Activated CD8-positive, alpha-beta memory T cell treated with anti-CD3 and anti-CD28 coated beads for 4 hours (primary cell): ENCODE measurements around the gene TGFBR2.
"Not testable (repeated sequence)": the region's sequence is repeated elsewhere in the genome, so short reads cannot be mapped to it uniquely, and the experiment has no call there.

Source experiments
- DNase-seq, 2 donors: peaks; one replicate each; pipeline ENCODE4 v3.0.0-alpha.2; 2020; ENCODE audit warnings: low read depth in 2 of 2

TGFBR2 gene

DNA sequence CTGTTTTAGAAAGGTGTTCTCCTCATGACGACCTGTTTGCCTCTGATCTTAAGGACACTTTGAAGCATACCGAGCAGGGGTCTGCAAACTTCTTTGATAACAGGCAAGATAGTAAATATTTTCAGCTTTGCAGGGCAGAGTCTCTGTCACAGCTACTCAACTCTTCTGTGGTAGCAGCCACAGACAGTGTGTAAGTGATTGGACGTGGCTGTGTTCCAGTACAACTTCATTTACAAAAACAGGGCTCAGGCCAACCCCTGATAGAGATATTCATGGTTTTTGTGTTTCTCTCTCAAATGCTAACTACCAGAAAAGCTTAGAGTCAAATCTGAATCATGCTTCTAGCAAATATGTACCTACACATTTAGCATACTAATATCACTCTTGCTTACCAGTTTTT is 51.5 kb downstream of the TGFBR2 start:
- no peak for DNase-seq

GRCh38 chr3:30658328-30659052 is 52.1 kb downstream of the TGFBR2 start:
- no peak for DNase-seq

GRCh38 chr3:30659270-30660130 is 53.1 kb downstream of the TGFBR2 start:
- DNase-seq = no peak

- no peak for DNase-seq
These were observed 53.7 kb downstream of the TGFBR2 start for GRCh38 chr3:30660136-30660535.

DNA sequence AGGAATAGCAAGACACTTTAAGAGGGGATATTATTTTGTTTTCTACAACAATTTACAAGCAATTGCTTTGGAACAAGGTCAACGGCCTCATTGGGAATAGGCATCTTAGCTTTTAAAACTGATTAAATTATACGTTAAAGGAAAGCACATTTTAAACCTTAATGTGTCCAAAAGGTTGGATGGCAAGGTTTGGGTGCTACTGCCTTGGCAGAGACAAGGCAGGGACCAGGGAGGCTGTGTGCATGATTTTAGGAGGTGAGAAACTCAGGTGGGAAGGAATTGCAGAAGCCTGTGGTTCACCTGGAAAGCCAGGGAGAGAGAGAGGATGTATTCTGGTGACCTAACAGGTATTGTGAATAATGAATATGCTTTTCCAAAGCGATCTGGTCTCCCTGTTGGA is 54.3 kb downstream of the TGFBR2 start:
- no peak for DNase-seq

GRCh38 chr3:30661098-30661873 is 54.9 kb downstream of the TGFBR2 start:
- no peak for DNase-seq

DNA sequence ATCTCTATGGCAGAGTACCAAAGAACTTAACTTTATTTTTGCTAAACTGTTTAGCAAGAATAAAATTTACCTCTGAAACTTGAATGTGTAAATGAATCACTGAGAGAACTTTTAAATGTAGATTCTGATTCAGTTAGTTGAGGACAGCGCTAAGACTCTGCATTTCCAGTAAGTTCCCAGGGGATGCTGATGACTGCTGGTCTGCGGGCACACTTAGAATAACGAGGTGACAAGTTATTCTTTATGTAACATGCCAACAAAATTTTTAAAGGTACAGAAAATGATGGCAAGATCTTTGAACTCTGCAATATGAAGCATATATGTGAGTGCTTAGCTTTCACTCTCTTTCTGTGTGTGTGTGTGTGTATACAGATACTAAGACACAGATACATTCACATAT is 56.4 kb downstream of the TGFBR2 start:
- DNase-seq = no peak

- no peak for DNase-seq
These were observed 57.3 kb downstream of the TGFBR2 start for GRCh38 chr3:30663533-30664241.

- DNase-seq = no peak
These were observed 58.1 kb downstream of the TGFBR2 start for GRCh38 chr3:30664459-30664858.

DNA sequence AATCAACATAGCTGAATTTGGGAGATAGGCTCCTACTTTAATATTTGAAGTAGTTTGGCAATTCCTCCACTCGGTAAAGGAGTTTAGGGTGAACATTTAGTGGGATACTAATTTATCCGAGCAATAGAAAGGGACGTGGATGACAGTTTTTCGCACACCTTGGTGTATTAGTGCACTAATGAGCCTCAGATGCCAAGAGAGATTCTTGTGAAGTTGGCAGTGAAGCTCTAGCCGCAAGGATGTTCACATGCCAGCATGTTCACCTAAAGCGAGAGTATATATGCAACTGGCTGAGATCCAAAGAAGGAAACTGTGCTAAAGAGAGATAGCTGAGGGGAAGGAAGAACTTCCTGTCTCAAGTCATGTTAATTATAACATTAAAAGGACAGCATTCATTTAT is 58.5 kb downstream of the TGFBR2 start:
- no peak for DNase-seq

DNA sequence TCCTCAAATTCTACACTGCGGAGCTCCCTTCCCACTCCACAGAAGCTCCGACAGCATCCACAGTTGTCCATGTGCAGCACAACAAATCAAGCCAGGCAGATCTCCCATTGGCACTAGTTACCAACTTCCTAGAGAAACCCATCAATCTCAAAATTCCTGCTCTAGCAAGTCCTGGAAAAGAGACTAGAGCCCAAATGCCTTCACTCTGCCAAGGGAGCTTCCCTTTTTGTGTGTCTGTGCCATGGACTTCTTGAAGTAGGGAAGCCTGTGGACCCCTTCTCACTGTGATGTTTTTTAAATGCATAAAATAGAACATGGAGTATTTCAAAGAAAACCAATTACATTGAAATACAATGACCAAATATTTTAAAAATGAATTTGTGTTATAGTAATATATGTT is 59.1 kb downstream of the TGFBR2 start:
- no peak for DNase-seq

- DNase-seq = no peak
These were observed 60.3 kb downstream of the TGFBR2 start for GRCh38 chr3:30666572-30667279.

GRCh38 chr3:30667280-30667651 is 60.9 kb downstream of the TGFBR2 start:
- DNase-seq = no peak

GRCh38 chr3:30668051-30668609 is 61.7 kb downstream of the TGFBR2 start:
- no peak for DNase-seq

- DNase-seq = not testable (repeated sequence)
These were observed 63.0 kb downstream of the TGFBR2 start for GRCh38 chr3:30669360-30669934.

- DNase-seq = no peak
These were observed 63.9 kb downstream of the TGFBR2 start for GRCh38 chr3:30670292-30670691.

DNA sequence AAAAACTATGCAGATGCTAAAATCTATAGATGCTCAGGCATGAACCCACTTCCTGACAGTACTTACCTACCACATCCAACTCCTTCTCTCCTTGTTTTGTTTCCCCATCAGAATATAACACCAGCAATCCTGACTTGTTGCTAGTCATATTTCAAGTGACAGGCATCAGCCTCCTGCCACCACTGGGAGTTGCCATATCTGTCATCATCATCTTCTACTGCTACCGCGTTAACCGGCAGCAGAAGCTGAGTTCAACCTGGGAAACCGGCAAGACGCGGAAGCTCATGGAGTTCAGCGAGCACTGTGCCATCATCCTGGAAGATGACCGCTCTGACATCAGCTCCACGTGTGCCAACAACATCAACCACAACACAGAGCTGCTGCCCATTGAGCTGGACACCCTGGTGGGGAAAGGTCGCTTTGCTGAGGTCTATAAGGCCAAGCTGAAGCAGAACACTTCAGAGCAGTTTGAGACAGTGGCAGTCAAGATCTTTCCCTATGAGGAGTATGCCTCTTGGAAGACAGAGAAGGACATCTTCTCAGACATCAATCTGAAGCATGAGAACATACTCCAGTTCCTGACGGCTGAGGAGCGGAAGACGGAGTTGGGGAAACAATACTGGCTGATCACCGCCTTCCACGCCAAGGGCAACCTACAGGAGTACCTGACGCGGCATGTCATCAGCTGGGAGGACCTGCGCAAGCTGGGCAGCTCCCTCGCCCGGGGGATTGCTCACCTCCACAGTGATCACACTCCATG is 65.3 kb downstream of the TGFBR2 start:
- DNase-seq = no peak

DNA sequence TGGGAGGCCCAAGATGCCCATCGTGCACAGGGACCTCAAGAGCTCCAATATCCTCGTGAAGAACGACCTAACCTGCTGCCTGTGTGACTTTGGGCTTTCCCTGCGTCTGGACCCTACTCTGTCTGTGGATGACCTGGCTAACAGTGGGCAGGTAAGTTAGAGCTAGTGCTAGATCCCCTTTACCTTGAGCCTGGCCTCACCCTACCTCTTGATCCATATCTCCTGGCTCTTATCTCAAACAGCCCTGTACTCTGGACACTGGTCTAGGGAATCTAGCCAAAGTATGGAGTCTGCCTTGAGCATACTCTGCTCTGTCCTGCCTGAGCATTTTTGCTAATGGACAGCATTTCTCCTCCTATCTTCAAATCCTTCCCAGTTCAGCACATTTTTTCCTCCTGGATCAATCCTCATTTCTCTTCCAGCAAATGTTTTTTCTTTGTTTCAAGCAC is 65.9 kb downstream of the TGFBR2 start:
- no peak for DNase-seq

DNA sequence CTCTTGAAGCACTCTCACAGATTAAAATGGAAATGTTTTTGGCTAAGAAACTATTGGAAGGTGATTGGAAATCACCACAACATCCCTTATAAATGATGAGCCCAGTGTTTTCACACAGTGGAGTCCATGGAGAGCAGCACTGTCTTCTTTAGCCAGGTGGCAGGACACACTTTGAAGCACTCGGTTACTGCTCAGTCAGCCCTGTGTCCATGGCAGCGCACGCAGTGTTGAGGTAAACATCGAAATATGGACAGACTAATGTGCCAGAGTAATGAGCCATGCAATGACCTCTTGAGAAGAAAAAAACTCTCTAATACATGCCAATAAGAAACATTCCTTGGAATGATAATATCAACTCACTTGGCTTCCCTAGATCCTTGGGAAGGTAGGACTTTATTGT is 66.6 kb downstream of the TGFBR2 start:
- DNase-seq = no peak
